ENCODE measurements around the gene RPL31. TPM values are rescaled to one million over a fixed set of nuclear protein-coding genes. Genes with fewer than 3 reads are reported as not detected.

RPL31 gene
- total RNA-seq, 1 experiment from 2014 or later = 1,893 TPM

GRCh38 chr2:101026923-101027469 is 24.9 kb downstream of the RPL31 start:
- Histone ChIP-seq H2AFZ (ENCODE audit: low read length) (no peak overlapping the region), H3K4me1 (ENCODE audit: insufficient read depth, low read length) (no peaks in the 10 kb centered on the region), H3K23me2 (ENCODE audit: insufficient read length, low read depth, low read length, poor library complexity, severe bottlenecking) (no peaks in the 10 kb centered on the region), H4K8ac (replicated peaks; ENCODE audit: insufficient read length, low read depth, low read length) (no peak overlapping the region), H3K27ac (ENCODE audit: insufficient read length, low read depth, low read length) (no peak overlapping the region), H4K5ac (ENCODE audit: insufficient read length, low read depth, low read length) (no peak overlapping the region), H4K91ac (ENCODE audit: insufficient read length, low read depth, low read length) (no peak overlapping the region), H3K4me2 (ENCODE audit: insufficient read depth, insufficient read length, low read length) (no peak overlapping the region), H3T11ph (ENCODE audit: low read length) (no peak overlapping the region), H3K79me2 (ENCODE audit: insufficient read depth, low read length) (no peaks in the 10 kb centered on the region), H3K18ac (ENCODE audit: insufficient read length, low read depth, low read length) (no peak overlapping the region), H3K14ac (ENCODE audit: insufficient read depth, low read length) (peak overlapping the region; percentile 8; the same call in 1 of the 2 replicates), H3K79me1 (ENCODE audit: insufficient read depth, low read depth, low read length, poor library complexity, severe bottlenecking) (no peaks in the 10 kb centered on the region), H4K20me1 (ENCODE audit: control insufficient read depth, insufficient read depth, insufficient read length) (no peaks in the 10 kb centered on the region), H2BK12ac (ENCODE audit: insufficient read length, low read depth, low read length) (no peak overlapping the region), H2BK120ac (ENCODE audit: low read depth, low read length, poor library complexity, severe bottlenecking) (no peak overlapping the region), H2AK5ac (ENCODE audit: insufficient read length, low read length) (no peak overlapping the region), H3K56ac (ENCODE audit: insufficient read length, low read depth, low read length) (no peak overlapping the region), H3K9me3 (ENCODE audit: control insufficient read depth, low read depth, low read length) (no peaks in the 10 kb centered on the region), H2BK20ac (ENCODE audit: low read depth, low read length, poor library complexity, severe bottlenecking) (no peak overlapping the region), H3K27me3 (ENCODE audit: insufficient read depth, low read length) (no peaks in the 10 kb centered on the region), H2BK15ac (ENCODE audit: low read depth, low read length) (no peak overlapping the region), H3K4ac (ENCODE audit: low read depth, low read length) (no peak overlapping the region), H3K23ac (ENCODE audit: insufficient read length, low read depth, low read length) (no peak overlapping the region), H2BK5ac (ENCODE audit: insufficient read length, low read length) (no peak overlapping the region), H3K9ac (ENCODE audit: extremely low read depth, insufficient read length, low read length) (no peak overlapping the region)
- no peak for DNase-seq
- Mint-ChIP-seq H3K36me3 (ENCODE audit: insufficient read depth in 1 of 3, low read depth in 3 of 3) (peaks cover 15 to 38% (median 37%) of the 10 kb centered on the region in 3 experiments), H3K4me1 (peaks cover 14 to 20% of the 10 kb centered on the region in 2 experiments), H3K27ac (peak overlapping the region in 1 of 3 experiments; percentile 86; a peak in 2 of 7 replicates), H3K27me3 (ENCODE audit: low read depth) (no peaks in the 10 kb centered on the region), H3K4me3 (no peak overlapping the region), H3K9me3 (peaks cover 0 to 6% of the 10 kb centered on the region in 2 experiments; a peak in 1 of 5 replicates)
- TF ChIP-seq CTCF (conservative IDR thresholded peaks at IDR 0.05) = no peak
- no CpG with 5 or more reads among the region's 15 CpGs for WGBS (ENCODE audit: extremely low coverage, insufficient read length, low lambda C conversion rate)
